ENCODE measurements around the gene GADL1.

DNA sequence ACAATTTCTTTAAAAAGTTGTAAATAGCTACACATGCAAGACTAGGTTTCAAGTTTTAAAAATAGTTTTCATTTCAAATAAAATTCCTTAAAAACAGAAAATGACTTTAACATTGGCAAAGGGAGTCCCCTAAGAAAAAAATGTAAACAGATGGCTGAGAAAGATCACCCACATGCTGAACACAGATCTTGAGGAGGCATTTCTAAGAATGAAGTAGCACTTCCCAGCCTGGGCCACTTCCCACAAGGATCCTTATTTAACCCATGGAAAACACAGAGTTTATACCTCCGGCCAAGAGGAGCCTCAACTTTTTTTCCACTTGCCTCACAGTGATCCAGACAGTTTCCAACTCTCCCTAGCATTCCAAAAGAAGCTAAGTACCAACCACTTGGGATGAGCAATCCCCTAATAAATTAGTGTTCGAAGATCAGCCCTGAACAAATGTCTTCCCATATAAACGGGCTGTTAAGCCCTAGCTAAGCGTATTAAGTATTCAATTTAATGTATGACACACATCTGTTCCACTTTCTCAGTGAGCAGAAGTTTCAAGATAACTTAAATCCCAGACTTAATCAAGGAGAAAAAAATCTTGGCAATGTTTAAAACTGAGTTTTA is 61.4 kb downstream of the GADL1 start:
- TF ChIP-seq, protein P1, sequence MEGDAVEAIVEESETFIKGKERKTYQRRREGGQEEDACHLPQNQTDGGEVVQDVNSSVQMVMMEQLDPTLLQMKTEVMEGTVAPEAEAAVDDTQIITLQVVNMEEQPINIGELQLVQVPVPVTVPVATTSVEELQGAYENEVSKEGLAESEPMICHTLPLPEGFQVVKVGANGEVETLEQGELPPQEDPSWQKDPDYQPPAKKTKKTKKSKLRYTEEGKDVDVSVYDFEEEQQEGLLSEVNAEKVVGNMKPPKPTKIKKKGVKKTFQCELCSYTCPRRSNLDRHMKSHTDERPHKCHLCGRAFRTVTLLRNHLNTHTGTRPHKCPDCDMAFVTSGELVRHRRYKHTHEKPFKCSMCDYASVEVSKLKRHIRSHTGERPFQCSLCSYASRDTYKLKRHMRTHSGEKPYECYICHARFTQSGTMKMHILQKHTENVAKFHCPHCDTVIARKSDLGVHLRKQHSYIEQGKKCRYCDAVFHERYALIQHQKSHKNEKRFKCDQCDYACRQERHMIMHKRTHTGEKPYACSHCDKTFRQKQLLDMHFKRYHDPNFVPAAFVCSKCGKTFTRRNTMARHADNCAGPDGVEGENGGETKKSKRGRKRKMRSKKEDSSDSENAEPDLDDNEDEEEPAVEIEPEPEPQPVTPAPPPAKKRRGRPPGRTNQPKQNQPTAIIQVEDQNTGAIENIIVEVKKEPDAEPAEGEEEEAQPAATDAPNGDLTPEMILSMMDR (IDR thresholded peaks at IDR 0.05; ENCODE audit: poor library complexity): no peak
- TF ChIP-seq EZH2phosphoT487 (IDR thresholded peaks at IDR 0.05; ENCODE audit: low read depth, severe bottlenecking, unreplicated experiment) (no peak), EZH2 (IDR thresholded peaks at IDR 0.05; ENCODE audit: borderline replicate concordance) (no peak)

Data from hepatocyte (in vitro differentiated cells).